ENCODE data around the gene SUGCT. TPM values are rescaled to one million over a fixed set of nuclear protein-coding genes. Genes with fewer than 3 reads are reported as not detected.

SUGCT gene
- total RNA-seq, 2 experiments from 2014 or later: 0.95 to 1.2 TPM

DNA sequence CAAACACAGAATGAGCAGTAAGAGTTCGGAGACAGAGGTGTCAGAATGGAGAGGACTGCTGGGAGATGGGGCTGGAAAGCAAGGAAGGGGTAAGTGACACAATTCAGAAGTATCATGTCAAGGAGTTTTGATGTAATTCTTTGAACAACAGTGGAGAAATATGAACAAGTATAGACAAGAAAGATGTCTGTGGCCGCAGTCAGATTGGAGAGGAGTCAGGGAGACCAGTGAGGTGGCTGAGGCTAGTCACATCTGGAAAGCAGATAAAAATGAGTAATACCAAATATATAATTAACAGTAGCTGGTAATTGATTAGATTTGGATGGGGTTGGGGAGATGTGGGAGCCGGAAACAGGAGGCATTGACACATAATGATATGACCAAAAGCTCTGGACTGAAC, 540.9 kb downstream of the SUGCT start:
- Mint-ChIP-seq H3K27ac (no peak overlapping the region), H3K27me3 (no peaks in the 10 kb centered on the region), H3K4me1 (ENCODE audit: low read depth) (no peaks in the 10 kb centered on the region), H3K9me3 (no peaks in the 10 kb centered on the region), H3K4me3 (no peak overlapping the region), H3K36me3 (ENCODE audit: low read depth) (no peaks in the 10 kb centered on the region)
- CTCF ChIA-PET: no interaction called here
- H3K27me3 ChIP-seq (ENCODE audit: control insufficient read depth in 1 of 2, insufficient read depth in 2 of 2, low read length in 2 of 2): no peaks in the 10 kb centered on the region
- POLR2A ChIA-PET: no interaction called here
- TF ChIP-seq, protein P1, sequence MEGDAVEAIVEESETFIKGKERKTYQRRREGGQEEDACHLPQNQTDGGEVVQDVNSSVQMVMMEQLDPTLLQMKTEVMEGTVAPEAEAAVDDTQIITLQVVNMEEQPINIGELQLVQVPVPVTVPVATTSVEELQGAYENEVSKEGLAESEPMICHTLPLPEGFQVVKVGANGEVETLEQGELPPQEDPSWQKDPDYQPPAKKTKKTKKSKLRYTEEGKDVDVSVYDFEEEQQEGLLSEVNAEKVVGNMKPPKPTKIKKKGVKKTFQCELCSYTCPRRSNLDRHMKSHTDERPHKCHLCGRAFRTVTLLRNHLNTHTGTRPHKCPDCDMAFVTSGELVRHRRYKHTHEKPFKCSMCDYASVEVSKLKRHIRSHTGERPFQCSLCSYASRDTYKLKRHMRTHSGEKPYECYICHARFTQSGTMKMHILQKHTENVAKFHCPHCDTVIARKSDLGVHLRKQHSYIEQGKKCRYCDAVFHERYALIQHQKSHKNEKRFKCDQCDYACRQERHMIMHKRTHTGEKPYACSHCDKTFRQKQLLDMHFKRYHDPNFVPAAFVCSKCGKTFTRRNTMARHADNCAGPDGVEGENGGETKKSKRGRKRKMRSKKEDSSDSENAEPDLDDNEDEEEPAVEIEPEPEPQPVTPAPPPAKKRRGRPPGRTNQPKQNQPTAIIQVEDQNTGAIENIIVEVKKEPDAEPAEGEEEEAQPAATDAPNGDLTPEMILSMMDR (IDR thresholded peaks at IDR 0.05): no peak
- no peak overlapping the region for H3K4me3 ChIP-seq (ENCODE audit: low read length)
- no peak overlapping the region for H3K27ac ChIP-seq (ENCODE audit: low read depth in 1 of 2, low read length in 2 of 2)
- DNase-seq: no peak
- intact Hi-C loops (cut with DNase I, micrococcal nuclease): no loop called here
- no peak for ATAC-seq (ENCODE audit: poor library complexity)
- no peaks in the 10 kb centered on the region for H3K4me1 ChIP-seq (ENCODE audit: insufficient read depth, low read length)
- H3K36me3 ChIP-seq (ENCODE audit: insufficient read depth, low read length): no peaks in the 10 kb centered on the region
- H3K9me3 ChIP-seq (ENCODE audit: control insufficient read depth in 1 of 2, insufficient read depth in 1 of 2, low read length in 2 of 2): no peaks in the 10 kb centered on the region

GRCh38 chr7:40676221-40676620, 541.4 kb downstream of the SUGCT start:
- no peak overlapping the region for H3K27ac ChIP-seq (ENCODE audit: low read depth in 1 of 2, low read length in 2 of 2)
- no peaks in the 10 kb centered on the region for H3K9me3 Mint-ChIP-seq
- ATAC-seq (ENCODE audit: poor library complexity) (no peak), DNase-seq (no peak)
- H3K36me3 ChIP-seq (ENCODE audit: insufficient read depth, low read length): no peaks in the 10 kb centered on the region
- CTCF ChIA-PET: no interaction called here
- no peak overlapping the region for H3K27ac Mint-ChIP-seq
- intact Hi-C loops (cut with DNase I, micrococcal nuclease): no loop called here
- POLR2A ChIA-PET: no interaction called here
- no peaks in the 10 kb centered on the region for H3K27me3 Mint-ChIP-seq
- TF ChIP-seq, protein P1 (IDR thresholded peaks at IDR 0.05): no peak
- no peaks in the 10 kb centered on the region for H3K27me3 ChIP-seq (ENCODE audit: control insufficient read depth in 1 of 2, insufficient read depth in 2 of 2, low read length in 2 of 2)
- H3K4me1 Mint-ChIP-seq (ENCODE audit: low read depth): no peaks in the 10 kb centered on the region
- no peaks in the 10 kb centered on the region for H3K36me3 Mint-ChIP-seq (ENCODE audit: low read depth)
- H3K4me1 ChIP-seq (ENCODE audit: insufficient read depth, low read length): no peaks in the 10 kb centered on the region
- no peak overlapping the region for H3K4me3 ChIP-seq (ENCODE audit: low read length)
- no peaks in the 10 kb centered on the region for H3K9me3 ChIP-seq (ENCODE audit: control insufficient read depth in 1 of 2, insufficient read depth in 1 of 2, low read length in 2 of 2)
- no peak overlapping the region for H3K4me3 Mint-ChIP-seq

DNA sequence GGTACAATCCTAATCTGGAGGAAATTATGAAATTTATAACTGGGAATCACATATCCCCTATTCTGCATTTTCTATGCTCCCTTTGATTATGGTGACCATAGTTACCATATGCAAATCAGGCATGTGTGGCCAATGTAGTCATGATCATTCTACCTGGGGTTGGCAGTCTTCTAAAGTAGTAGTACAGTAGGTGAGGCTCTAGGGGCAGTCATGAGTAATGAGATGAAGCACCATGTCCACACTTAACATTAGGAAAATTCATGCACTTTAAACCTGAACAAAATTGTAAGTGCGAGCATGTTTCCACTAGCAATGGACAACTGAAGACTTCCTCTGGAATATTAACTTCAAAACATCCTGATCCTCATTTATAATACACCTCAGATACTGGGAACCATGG, 545.9 kb downstream of the SUGCT start:
- Histone ChIP-seq H3K4me1 (ENCODE audit: insufficient read depth, low read length) (no peaks in the 10 kb centered on the region), H3K27me3 (ENCODE audit: control insufficient read depth in 1 of 2, insufficient read depth in 2 of 2, low read length in 2 of 2) (no peaks in the 10 kb centered on the region), H3K9me3 (ENCODE audit: control insufficient read depth in 1 of 2, insufficient read depth in 1 of 2, low read length in 2 of 2) (no peaks in the 10 kb centered on the region), H3K4me3 (ENCODE audit: low read length) (no peak overlapping the region), H3K27ac (ENCODE audit: low read depth in 1 of 2, low read length in 2 of 2) (no peak overlapping the region), H3K36me3 (ENCODE audit: insufficient read depth, low read length) (no peaks in the 10 kb centered on the region)
- ATAC-seq (ENCODE audit: poor library complexity) (no peak), DNase-seq (no peak)
- no peaks in the 10 kb centered on the region for H3K9me3 Mint-ChIP-seq
- ChIA-PET POLR2A (no interaction called here), CTCF (no interaction called here)
- H3K27ac Mint-ChIP-seq: no peak overlapping the region
- H3K27me3 Mint-ChIP-seq: no peaks in the 10 kb centered on the region
- no peak overlapping the region for H3K4me3 Mint-ChIP-seq
- no peaks in the 10 kb centered on the region for H3K36me3 Mint-ChIP-seq (ENCODE audit: low read depth)
- TF ChIP-seq, protein P1 (IDR thresholded peaks at IDR 0.05): no peak
- no peaks in the 10 kb centered on the region for H3K4me1 Mint-ChIP-seq (ENCODE audit: low read depth)
- intact Hi-C loops (cut with DNase I, micrococcal nuclease): no loop called here
